ENCODE measurements around the gene HSPA12B. TPM values are rescaled to one million over a fixed set of nuclear protein-coding genes. Genes with fewer than 3 reads are reported as not detected.
A peak's percentile ranks its signal among the peaks of the same experiment; 100 is the strongest.

The HSPA12B gene
- total and polyA plus RNA-seq, 4 donors: 0.25 to 21.2 (median 6.5) TPM

DNA sequence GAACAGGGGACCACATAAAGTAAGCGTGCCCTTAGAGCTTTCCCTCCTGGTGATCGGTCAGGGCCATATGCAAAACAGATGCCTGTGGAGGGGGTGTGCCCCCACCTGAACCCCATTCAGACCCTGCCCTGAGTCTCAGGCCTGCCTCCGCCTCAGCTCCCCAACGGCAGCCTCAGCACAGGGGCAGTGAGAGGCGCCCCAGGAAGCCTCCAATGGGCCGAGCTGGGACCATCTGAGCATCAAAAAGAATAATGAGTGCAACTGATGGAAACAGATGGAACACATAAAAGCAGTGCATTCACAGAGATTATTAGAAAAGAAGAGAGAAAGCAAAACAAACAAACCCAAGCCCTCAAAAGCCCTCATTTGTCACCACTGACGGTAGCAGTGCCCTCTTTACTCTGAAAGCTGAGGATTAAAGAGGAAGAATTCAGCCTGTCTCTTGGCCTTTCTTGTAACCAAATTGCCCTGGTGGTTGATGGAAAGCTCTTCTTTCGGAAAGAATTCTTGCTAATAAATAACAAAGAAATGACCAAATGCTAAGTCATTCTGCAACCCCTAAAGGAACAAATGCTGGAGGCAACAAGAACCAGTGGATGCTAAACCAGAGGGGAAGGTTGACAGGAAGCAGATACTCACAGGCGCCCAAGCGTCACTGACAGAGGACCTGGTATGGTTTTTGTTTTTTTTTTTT is 28.3 kb downstream of the HSPA12B start:
- Histone ChIP-seq H3K9me3 (ENCODE audit: control insufficient read depth, low read length) (no peaks in the 10 kb centered on the region), H3K27me3 (ENCODE audit: control insufficient read depth in 1 of 2, insufficient read depth in 2 of 2, low read length in 1 of 2) (no peaks in the 10 kb centered on the region), H3K4me1 (ENCODE audit: control insufficient read depth in 1 of 2, insufficient read depth in 2 of 2, low read length in 2 of 2) (no peaks in the 10 kb centered on the region), H3K27ac (ENCODE audit: low read depth in 1 of 2, low read length in 2 of 2) (no peak overlapping the region), H3K4me3 (ENCODE audit: low read length in 2 of 2) (no peak overlapping the region), H3K36me3 (ENCODE audit: control insufficient read depth in 1 of 2, insufficient read depth in 2 of 2, low read length in 1 of 2) (no peaks in the 10 kb centered on the region)
- intact Hi-C loops (cut with DNase I): no loop called here
- 85 to 86% methylated on average over 10 of the region's 10 CpGs for WGBS, 2 donors
- ATAC-seq (ENCODE audit: low FRiP score): no peak
- no peak for DNase-seq

DNA sequence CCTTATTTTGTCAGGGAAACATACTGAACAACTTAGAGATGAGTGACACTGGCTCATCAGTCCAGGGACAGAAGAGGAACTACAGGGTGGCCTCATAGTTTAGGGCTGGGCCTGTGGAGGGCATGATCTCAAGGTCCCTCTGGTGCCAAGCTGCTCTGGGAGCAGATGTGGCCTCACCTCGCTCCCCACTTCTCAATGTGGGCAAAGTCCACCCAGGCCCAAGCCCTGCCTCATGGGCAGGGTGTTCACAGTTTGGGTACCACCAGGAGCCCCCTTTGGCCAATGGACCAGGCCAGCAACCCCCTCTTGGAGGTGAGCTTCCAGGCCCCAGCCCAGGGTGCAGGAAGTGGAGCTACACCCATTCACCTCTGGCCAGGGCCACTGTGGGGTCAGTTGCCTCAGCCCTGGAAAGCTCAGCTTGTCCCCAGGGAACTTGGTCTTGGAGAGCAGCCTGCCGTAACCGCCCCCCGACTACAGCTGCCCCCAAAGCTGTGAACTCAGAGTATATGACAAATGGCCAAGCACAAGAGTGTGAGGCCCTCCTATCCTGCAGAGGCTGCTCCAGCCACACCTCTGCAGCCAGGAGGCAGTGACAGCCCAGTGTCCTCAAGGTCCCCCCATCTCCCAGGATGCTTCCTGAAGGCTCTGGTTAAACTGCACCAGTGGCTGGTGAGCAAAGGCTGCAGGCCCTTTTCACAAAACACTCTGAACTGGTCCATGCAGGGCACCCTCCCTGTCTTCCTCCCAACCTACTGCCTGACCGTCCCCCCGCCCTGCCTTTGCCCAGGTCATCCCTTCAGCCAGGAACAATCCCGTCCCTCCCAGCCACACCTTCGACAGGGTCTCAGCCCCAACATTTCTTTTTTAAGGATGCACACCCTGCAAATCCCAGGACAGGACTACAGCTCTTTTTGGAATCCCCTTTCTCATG is 31.5 kb downstream of the HSPA12B start:
- 89 to 92% methylated on average over 8 of the region's 8 CpGs for WGBS, 2 donors
- no peaks in the 10 kb centered on the region for H3K36me3 ChIP-seq (ENCODE audit: control insufficient read depth in 1 of 2, insufficient read depth in 2 of 2, low read length in 1 of 2)
- no peaks in the 10 kb centered on the region for H3K4me1 ChIP-seq (ENCODE audit: control insufficient read depth in 1 of 2, insufficient read depth in 2 of 2, low read length in 2 of 2)
- H3K27me3 ChIP-seq (ENCODE audit: control insufficient read depth in 1 of 2, insufficient read depth in 2 of 2, low read length in 1 of 2): no peaks in the 10 kb centered on the region
- H3K4me3 ChIP-seq (ENCODE audit: low read length in 2 of 2): no peak overlapping the region
- ATAC-seq (ENCODE audit: low FRiP score): no peak
- intact Hi-C loops (cut with DNase I): no loop called here
- DNase-seq: no peak
- no peaks in the 10 kb centered on the region for H3K9me3 ChIP-seq (ENCODE audit: control insufficient read depth, low read length)
- H3K27ac ChIP-seq (ENCODE audit: low read depth in 1 of 2, low read length in 2 of 2): no peak overlapping the region

DNA sequence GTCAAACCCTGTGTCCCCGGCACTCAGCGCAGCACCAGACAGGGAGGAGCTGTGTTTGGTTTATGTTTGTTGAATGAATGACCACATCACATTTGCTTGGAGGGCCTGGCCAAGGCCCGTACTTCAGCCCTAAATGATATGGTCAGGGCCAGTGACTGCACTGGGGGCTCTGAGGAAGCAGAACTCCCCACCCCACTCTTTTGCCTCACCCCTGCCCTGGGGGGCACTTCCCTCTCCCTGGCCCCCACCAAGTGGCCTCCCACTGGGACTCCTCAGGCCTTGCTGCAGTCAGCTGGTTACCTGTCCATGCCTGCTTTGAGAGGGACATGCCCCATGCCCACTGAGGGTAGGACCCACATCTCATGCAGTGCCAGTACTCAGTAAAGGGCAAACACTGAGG is 32.2 kb downstream of the HSPA12B start:
- Histone ChIP-seq H3K9me3 (ENCODE audit: control insufficient read depth, low read length) (no peaks in the 10 kb centered on the region), H3K36me3 (ENCODE audit: control insufficient read depth in 1 of 2, insufficient read depth in 2 of 2, low read length in 1 of 2) (no peaks in the 10 kb centered on the region), H3K27me3 (ENCODE audit: control insufficient read depth in 1 of 2, insufficient read depth in 2 of 2, low read length in 1 of 2) (no peaks in the 10 kb centered on the region), H3K4me1 (ENCODE audit: control insufficient read depth in 1 of 2, insufficient read depth in 2 of 2, low read length in 2 of 2) (no peaks in the 10 kb centered on the region), H3K27ac (ENCODE audit: low read depth in 1 of 2, low read length in 2 of 2) (no peak overlapping the region), H3K4me3 (ENCODE audit: low read length in 2 of 2) (no peak overlapping the region)
- 88 to 93% methylated on average over 3 of the region's 3 CpGs for WGBS, 2 donors
- ATAC-seq (ENCODE audit: low FRiP score) (no peak), DNase-seq (no peak)
- intact Hi-C loops (cut with DNase I): loop anchor here (5.0 kb wide), 2 partner anchors 77 to 87 kb away; no protein-coding TSS in a partner anchor

DNA sequence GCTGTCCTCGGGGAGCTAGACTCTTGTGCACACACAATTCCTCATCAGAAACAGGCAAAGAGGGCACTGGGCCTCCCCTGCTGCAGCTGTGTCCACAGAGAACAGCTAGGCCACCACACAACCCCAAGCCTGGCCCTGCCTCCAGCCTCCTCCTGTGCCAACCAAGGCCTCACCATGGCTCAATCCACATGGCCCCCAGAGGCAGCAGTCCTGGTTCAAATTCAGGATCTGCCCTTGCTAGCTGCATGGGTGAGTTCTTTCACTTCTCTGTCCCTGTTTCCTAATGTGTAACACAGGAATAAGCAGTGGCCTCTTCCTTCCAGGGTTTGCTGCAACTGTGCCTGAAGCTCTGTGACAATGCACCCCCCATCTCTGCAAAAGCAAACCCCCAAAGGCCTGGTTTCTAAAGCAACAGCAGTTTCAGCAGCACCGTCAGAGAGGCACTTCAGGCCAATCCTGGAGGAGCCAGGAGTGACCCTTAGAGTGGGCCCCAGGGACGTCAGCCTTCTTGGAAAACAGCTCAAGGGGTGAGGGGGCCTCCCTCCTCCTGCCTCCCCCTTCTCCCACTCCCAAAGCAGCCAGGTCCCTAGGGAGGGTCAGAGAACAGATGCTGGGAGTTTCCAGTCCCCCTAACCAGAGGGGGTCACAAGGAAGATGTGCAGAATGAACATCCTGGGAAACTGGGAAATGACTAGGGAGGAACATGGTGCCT is 32.8 kb downstream of the HSPA12B start:
- no peaks in the 10 kb centered on the region for H3K9me3 ChIP-seq (ENCODE audit: control insufficient read depth, low read length)
- ATAC-seq (ENCODE audit: low FRiP score): no peak
- H3K4me1 ChIP-seq (ENCODE audit: control insufficient read depth in 1 of 2, insufficient read depth in 2 of 2, low read length in 2 of 2): no peaks in the 10 kb centered on the region
- no peak overlapping the region for H3K27ac ChIP-seq (ENCODE audit: low read depth in 1 of 2, low read length in 2 of 2)
- no peak overlapping the region for H3K4me3 ChIP-seq (ENCODE audit: low read length in 2 of 2)
- no peak for DNase-seq
- WGBS, 2 donors: 84 to 88% methylated on average over 3 of the region's 3 CpGs
- no peaks in the 10 kb centered on the region for H3K27me3 ChIP-seq (ENCODE audit: control insufficient read depth in 1 of 2, insufficient read depth in 2 of 2, low read length in 1 of 2)
- intact Hi-C loops (cut with DNase I): loop anchor here (5.0 kb wide), 2 partner anchors 78 to 88 kb away; no protein-coding TSS in a partner anchor
- no peaks in the 10 kb centered on the region for H3K36me3 ChIP-seq (ENCODE audit: control insufficient read depth in 1 of 2, insufficient read depth in 2 of 2, low read length in 1 of 2)

DNA sequence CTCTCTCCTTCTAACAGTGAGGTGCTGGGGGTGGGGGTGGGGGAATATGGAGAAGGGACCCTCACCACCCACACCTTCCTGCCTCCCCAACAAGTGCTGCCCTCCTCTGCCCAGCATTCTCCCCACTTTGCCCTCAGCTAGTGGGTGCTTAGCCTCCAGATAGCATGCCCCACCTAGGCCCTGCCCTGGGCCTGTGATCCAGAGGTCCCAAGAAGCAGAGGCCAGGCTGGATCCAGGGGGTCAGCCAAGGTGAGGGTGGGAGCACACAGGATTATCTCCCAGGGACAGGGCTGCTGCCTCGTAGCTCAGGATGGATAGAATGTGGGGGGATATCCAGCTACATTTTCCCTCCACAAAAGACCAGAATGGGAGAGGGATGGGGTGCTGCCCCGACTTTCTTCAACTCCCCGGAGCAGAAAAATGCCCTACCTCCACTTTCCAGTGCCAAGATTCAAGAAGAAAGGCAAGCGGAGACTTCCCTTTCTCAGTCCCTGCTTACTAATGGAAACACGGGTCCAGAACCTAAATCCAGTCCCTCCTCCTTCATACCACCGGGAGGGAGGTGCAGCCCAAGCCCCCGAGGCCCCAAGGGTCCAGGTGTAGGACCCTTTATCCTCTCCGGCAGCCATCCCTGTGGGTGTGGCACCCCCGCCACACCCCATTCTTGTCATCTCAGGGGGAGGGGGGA is 34.1 kb downstream of the HSPA12B start:
- intact Hi-C loops (cut with DNase I): loop anchor here (5.0 kb wide), 2 partner anchors 79 to 89 kb away; no protein-coding TSS in a partner anchor
- Histone ChIP-seq H3K36me3 (ENCODE audit: control insufficient read depth in 1 of 2, insufficient read depth in 2 of 2, low read length in 1 of 2) (no peaks in the 10 kb centered on the region), H3K4me1 (ENCODE audit: control insufficient read depth in 1 of 2, insufficient read depth in 2 of 2, low read length in 2 of 2) (no peaks in the 10 kb centered on the region), H3K9me3 (ENCODE audit: control insufficient read depth, low read length) (no peaks in the 10 kb centered on the region), H3K27ac (ENCODE audit: low read depth in 1 of 2, low read length in 2 of 2) (no peak overlapping the region), H3K27me3 (ENCODE audit: control insufficient read depth in 1 of 2, insufficient read depth in 2 of 2, low read length in 1 of 2) (no peaks in the 10 kb centered on the region), H3K4me3 (ENCODE audit: low read length in 2 of 2) (no peak overlapping the region)
- WGBS, 2 donors: 23 to 30% methylated on average over 7 to 9 of the region's 9 CpGs
- ATAC-seq (ENCODE audit: low FRiP score) (no peak), DNase-seq (no peak)

DNA sequence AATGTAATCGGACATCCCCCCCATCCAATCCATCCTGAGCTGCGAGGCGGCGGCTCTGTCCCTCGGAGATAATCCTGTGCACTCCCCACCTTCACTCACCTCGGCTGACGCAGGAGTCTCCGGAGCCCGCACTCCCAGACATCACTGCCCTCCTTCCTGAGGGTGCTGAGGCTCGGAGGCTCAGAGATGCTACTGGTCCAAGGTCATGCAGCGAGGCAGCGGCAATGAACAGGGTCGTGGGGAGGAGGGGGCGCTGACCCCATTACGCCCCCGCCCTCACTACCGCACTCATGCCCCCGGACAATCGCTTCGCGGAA is 34.6 kb downstream of the HSPA12B start:
- H3K9me3 ChIP-seq (ENCODE audit: control insufficient read depth, low read length): no peaks in the 10 kb centered on the region
- intact Hi-C loops (cut with DNase I): loop anchor here (5.0 kb wide), 2 partner anchors 80 to 90 kb away; no protein-coding TSS in a partner anchor
- no peak for DNase-seq
- no peaks in the 10 kb centered on the region for H3K4me1 ChIP-seq (ENCODE audit: control insufficient read depth in 1 of 2, insufficient read depth in 2 of 2, low read length in 2 of 2)
- 1 to 3% methylated on average over 21 of the region's 21 CpGs for WGBS, 2 donors
- peak overlapping the region; percentile 22 to 33 for H3K4me3 ChIP-seq (ENCODE audit: low read length in 2 of 2)
- no peaks in the 10 kb centered on the region for H3K27me3 ChIP-seq (ENCODE audit: control insufficient read depth in 1 of 2, insufficient read depth in 2 of 2, low read length in 1 of 2)
- H3K36me3 ChIP-seq (ENCODE audit: control insufficient read depth in 1 of 2, insufficient read depth in 2 of 2, low read length in 1 of 2): no peaks in the 10 kb centered on the region
- ATAC-seq (ENCODE audit: low FRiP score): peak; percentile 12
- no peak overlapping the region for H3K27ac ChIP-seq (ENCODE audit: low read depth in 1 of 2, low read length in 2 of 2)

DNA sequence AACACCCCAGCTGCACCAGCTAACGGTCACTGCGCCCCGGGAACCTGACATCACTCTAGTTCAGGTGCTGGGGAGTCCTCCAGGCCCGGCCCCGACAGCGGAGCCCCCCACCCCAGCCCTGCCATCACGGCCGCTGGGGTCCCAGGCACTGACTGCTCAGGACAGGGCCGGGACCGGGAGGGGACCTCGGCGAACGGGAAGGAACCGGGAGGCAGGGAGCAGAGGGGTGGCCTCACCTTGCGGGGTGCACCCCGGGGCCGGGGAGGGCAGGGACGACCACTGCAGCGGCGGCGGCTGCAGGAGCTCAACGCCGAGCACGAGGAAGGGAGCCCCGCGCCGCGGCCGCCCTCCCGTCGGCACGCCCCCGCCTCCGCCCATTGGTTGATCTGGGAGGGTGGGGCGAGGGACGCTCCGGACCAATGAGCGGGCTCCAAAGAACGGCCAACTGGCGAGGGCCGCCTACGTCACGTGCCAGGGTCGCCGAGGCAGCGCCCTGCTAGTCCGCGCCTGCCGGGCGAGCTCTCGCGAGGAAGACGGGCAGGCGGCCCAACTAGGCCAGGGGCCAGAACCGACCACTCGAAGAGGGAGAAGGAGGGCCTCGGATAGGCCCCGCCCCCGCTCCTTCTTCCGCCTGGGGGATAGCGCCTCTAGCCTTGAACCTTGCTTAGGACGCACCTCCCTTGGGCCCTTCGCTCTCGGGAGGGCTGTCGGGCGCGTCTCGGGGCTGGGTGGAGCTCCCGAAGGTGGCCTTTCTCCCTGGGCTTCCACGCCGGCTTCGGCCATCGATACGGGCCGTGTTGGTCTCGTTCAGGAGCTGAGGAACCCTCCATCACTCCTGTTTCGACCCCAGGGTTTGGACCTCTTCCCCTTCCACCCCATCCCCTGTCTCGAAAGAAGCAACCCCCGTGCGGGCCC is 35.2 kb downstream of the HSPA12B start, which contains the start of gene ADISSP:
Gene ADISSP (minus strand): TSS at position 327 of the 915 bp plus-strand sequence. CDS start 7,653 bp downstream, outside the sequence.
- intact Hi-C loops (cut with DNase I): loop anchor here (5.0 kb wide), 2 partner anchors 80 to 90 kb away; no protein-coding TSS in a partner anchor
- peak within 1 kb of the TSS; percentile 34 to 47 for H3K27ac ChIP-seq (ENCODE audit: low read depth in 1 of 2, low read length in 2 of 2)
- H3K27me3 ChIP-seq (ENCODE audit: control insufficient read depth in 1 of 2, insufficient read depth in 2 of 2, low read length in 1 of 2): no peaks in the 10 kb centered on the region
- WGBS, 2 donors: 0% methylated on average over 53 to 80 of the region's 80 CpGs
- H3K4me1 ChIP-seq (ENCODE audit: control insufficient read depth in 1 of 2, insufficient read depth in 2 of 2, low read length in 2 of 2): no peaks in the 10 kb centered on the region
- peak within 1 kb of the TSS; percentile 22 to 52 for H3K4me3 ChIP-seq (ENCODE audit: low read length in 2 of 2)
- DNase-seq (peak; percentile 100), ATAC-seq (ENCODE audit: low FRiP score) (peak; percentile 97)
- H3K36me3 ChIP-seq (ENCODE audit: control insufficient read depth in 1 of 2, insufficient read depth in 2 of 2, low read length in 1 of 2): no peaks in the 10 kb centered on the region
- H3K9me3 ChIP-seq (ENCODE audit: control insufficient read depth, low read length): no peaks in the 10 kb centered on the region
